NB4 (cell line): Measurements from ENCODE around the gene IQCF2.

Experiments
- CTCF ChIP-seq: IDR thresholded peaks from one replicate; pipeline ENCODE4 v1.5.1; 2012; ENCODE audit warnings: low read depth, low read length
- POLR2A ChIP-seq: IDR thresholded peaks from 2 replicates; pipeline ENCODE4 v1.6.1; 2011; ENCODE audit warnings: mild to moderate bottlenecking; ENCODE audit not compliant: insufficient read length; ENCODE audit errors: extremely low read depth

GRCh38 chr3:51887620-51888019, 26.2 kb downstream of the IQCF2 start:
- TF ChIP-seq CTCF, result no peak
- no peak for TF ChIP-seq POLR2A
